ENCODE measurements around the gene ORC4. TPM values are rescaled to one million over a fixed set of nuclear protein-coding genes. Genes with fewer than 3 reads are reported as not detected.
A peak's percentile ranks its signal among the peaks of the same experiment; 100 is the strongest.

The ORC4 gene
- total and polyA plus RNA-seq, 2 experiments from 2014 or later: 37.6 to 66.0 TPM

DNA sequence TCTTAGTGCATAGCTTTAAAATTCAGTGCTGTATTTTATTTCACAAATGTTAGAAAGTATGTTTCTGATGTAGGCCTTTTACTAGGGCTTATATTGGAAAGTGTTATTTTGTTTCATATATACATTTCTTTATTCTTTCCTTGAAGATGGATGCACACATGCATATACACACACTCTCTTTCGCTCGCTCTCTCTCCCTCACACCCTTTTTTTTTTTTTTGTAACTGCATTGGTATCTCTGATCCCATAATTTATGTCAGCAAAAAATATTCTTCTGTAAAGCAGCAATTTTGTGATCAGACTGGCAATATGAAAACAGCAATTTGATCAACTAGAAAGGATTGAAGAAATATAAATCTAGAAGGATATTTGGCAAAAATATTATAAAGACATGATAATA is 2.3 kb upstream of the ORC4 start:
- peaks cover 21% of the 10 kb centered on the region for H4K20me1 ChIP-seq (ENCODE audit: insufficient read depth, poor library complexity, severe bottlenecking)
- H3K27me3 ChIP-seq: no peaks in the 10 kb centered on the region
- peak overlapping the region; percentile 86 for H3K4me2 ChIP-seq
- H3K4me3 ChIP-seq: peak overlapping the region; percentile 48
- TF ChIP-seq, protein P1, sequence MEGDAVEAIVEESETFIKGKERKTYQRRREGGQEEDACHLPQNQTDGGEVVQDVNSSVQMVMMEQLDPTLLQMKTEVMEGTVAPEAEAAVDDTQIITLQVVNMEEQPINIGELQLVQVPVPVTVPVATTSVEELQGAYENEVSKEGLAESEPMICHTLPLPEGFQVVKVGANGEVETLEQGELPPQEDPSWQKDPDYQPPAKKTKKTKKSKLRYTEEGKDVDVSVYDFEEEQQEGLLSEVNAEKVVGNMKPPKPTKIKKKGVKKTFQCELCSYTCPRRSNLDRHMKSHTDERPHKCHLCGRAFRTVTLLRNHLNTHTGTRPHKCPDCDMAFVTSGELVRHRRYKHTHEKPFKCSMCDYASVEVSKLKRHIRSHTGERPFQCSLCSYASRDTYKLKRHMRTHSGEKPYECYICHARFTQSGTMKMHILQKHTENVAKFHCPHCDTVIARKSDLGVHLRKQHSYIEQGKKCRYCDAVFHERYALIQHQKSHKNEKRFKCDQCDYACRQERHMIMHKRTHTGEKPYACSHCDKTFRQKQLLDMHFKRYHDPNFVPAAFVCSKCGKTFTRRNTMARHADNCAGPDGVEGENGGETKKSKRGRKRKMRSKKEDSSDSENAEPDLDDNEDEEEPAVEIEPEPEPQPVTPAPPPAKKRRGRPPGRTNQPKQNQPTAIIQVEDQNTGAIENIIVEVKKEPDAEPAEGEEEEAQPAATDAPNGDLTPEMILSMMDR (IDR thresholded peaks at IDR 0.05; ENCODE audit: poor library complexity): no peak
- TF ChIP-seq EZH2phosphoT487 (IDR thresholded peaks at IDR 0.05; ENCODE audit: low read depth, severe bottlenecking, unreplicated experiment): no peak
- 70% methylated on average over 2 of the region's 2 CpGs for WGBS (ENCODE audit: low lambda C conversion rate, missing lambda C conversion rate)
- no peak overlapping the region for H2AFZ ChIP-seq
- no peaks in the 10 kb centered on the region for H3K9me2 ChIP-seq (replicated peaks; ENCODE audit: insufficient read depth)
- H3K36me3 ChIP-seq (replicated peaks; ENCODE audit: insufficient read depth, low read depth): no peaks in the 10 kb centered on the region
- H3K79me2 ChIP-seq: peaks cover 85% of the 10 kb centered on the region
- DNase-seq (ENCODE audit: low spot score): no peak
- H3K9me3 ChIP-seq (ENCODE audit: low read depth): no peaks in the 10 kb centered on the region
- H3K4me1 ChIP-seq (ENCODE audit: insufficient read depth): peaks cover 23% of the 10 kb centered on the region
- H3K27ac ChIP-seq: no peak overlapping the region

DNA sequence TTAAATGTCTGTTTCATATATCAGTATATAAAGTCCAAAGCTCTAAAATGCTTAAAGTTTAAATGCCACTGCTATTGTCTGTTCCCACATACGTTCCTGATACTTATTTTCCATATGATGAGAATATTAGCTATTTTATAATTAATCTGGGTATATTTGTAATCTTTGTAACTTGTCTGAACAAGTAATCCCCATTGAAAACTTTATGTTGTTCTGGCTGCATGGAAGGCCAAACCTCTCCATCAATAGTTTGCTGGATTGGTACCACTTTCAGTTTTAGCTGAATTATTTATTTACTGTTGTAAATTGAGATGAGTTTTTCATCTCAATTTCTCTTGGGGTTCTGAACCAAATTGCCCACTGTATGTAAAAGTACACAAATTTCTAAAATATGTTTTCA is 1.8 kb upstream of the ORC4 start:
- 22% methylated on average over 1 of the region's 1 CpG for WGBS (ENCODE audit: low lambda C conversion rate, missing lambda C conversion rate)
- H3K4me3 ChIP-seq: peak overlapping the region; percentile 48
- H3K4me2 ChIP-seq: peak overlapping the region; percentile 86
- peaks cover 86% of the 10 kb centered on the region for H3K79me2 ChIP-seq
- no peak for TF ChIP-seq EZH2 (IDR thresholded peaks at IDR 0.05; ENCODE audit: borderline replicate concordance)
- TF ChIP-seq, protein P1 (IDR thresholded peaks at IDR 0.05; ENCODE audit: poor library complexity): no peak
- no peak for TF ChIP-seq EZH2phosphoT487 (IDR thresholded peaks at IDR 0.05; ENCODE audit: low read depth, severe bottlenecking, unreplicated experiment)
- peak overlapping the region; percentile 94 for H3K27ac ChIP-seq
- no peaks in the 10 kb centered on the region for H3K36me3 ChIP-seq (replicated peaks; ENCODE audit: insufficient read depth, low read depth)
- peaks cover 26% of the 10 kb centered on the region for H4K20me1 ChIP-seq (ENCODE audit: insufficient read depth, poor library complexity, severe bottlenecking)
- H3K4me1 ChIP-seq (ENCODE audit: insufficient read depth): peaks cover 23% of the 10 kb centered on the region
- H3K9me3 ChIP-seq (ENCODE audit: low read depth): no peaks in the 10 kb centered on the region
- H3K9me2 ChIP-seq (replicated peaks; ENCODE audit: insufficient read depth): no peaks in the 10 kb centered on the region
- H3K27me3 ChIP-seq: no peaks in the 10 kb centered on the region
- DNase-seq (ENCODE audit: low spot score): no peak
- peak overlapping the region; percentile 56 for H2AFZ ChIP-seq

DNA sequence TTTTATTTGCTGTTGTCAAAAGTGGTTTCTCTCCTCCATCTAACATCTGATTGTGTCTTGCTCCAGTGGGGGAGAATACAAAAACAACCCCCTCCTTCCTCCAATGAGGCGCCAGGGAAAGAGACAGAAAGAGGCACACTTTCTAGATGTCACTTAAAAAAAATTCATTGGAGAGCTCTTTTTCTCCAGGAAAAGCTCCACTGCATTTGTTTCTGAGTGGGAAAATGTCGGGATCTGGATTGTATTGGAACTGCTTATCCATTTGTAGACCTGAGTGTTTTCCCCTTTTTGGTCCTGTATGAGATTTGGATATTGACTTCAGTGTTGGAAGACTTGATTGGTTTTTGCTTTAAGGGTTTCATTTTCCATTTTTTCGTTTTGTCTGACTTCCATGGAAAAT is 1.3 kb upstream of the ORC4 start:
- peak overlapping the region; percentile 94 for H3K27ac ChIP-seq
- H3K9me2 ChIP-seq (replicated peaks; ENCODE audit: insufficient read depth): no peaks in the 10 kb centered on the region
- WGBS (ENCODE audit: low lambda C conversion rate, missing lambda C conversion rate): 3% methylated on average over 3 of the region's 3 CpGs
- no peaks in the 10 kb centered on the region for H3K9me3 ChIP-seq (ENCODE audit: low read depth)
- H4K20me1 ChIP-seq (ENCODE audit: insufficient read depth, poor library complexity, severe bottlenecking): peaks cover 31% of the 10 kb centered on the region
- H3K79me2 ChIP-seq: peaks cover 86% of the 10 kb centered on the region
- TF ChIP-seq EZH2phosphoT487 (IDR thresholded peaks at IDR 0.05; ENCODE audit: low read depth, severe bottlenecking, unreplicated experiment) (no peak), EZH2 (IDR thresholded peaks at IDR 0.05; ENCODE audit: borderline replicate concordance) (no peak)
- TF ChIP-seq, protein P1 (IDR thresholded peaks at IDR 0.05; ENCODE audit: poor library complexity): no peak
- H3K4me2 ChIP-seq: peak overlapping the region; percentile 86
- peaks cover 23% of the 10 kb centered on the region for H3K4me1 ChIP-seq (ENCODE audit: insufficient read depth)
- H3K36me3 ChIP-seq (replicated peaks; ENCODE audit: insufficient read depth, low read depth): no peaks in the 10 kb centered on the region
- peak overlapping the region; percentile 48 for H3K4me3 ChIP-seq
- H3K27me3 ChIP-seq: no peaks in the 10 kb centered on the region
- peak overlapping the region; percentile 56 for H2AFZ ChIP-seq
- DNase-seq (ENCODE audit: low spot score): no peak
